Small intestine (tissue), 7 donors: ENCODE data around the gene QSOX1. TPM values are rescaled to one million over a fixed set of nuclear protein-coding genes. Genes with fewer than 3 reads are reported as not detected.
A peak's percentile ranks its signal among the peaks of the same experiment; 100 is the strongest.

ENCODE experiments used
- DNase-seq, 2 donors: peaks; one replicate each; pipeline versions ENCODE4 v3.0.0 to v3.0.0-alpha.2; 2013
- FAIRE-seq: peaks from 2 replicates; lab custom pipeline; 2012; peaks lifted over from hg19 to GRCh38; lab: Jason Lieb, UNC
- H3K27ac ChIP-seq, 3 donors: one replicate each; pipeline ENCODE4 v1.5.1; 2013; ENCODE audit warnings: low read length in 2 of 3, mild to moderate bottlenecking in 2 of 3, control low read depth in 1 of 3, inconsistent platforms in 1 of 3, low read depth in 1 of 3, moderate library complexity in 1 of 3
- H3K27me3 ChIP-seq, 3 donors: one replicate each; pipeline ENCODE4 v1.6.1; 2013; ENCODE audit warnings: low read length in 3 of 3, inconsistent platforms in 1 of 3; ENCODE audit not compliant: control insufficient read depth in 3 of 3, insufficient read depth in 3 of 3
- H3K36me3 ChIP-seq, 3 donors: one replicate each; pipeline ENCODE4 v1.6.1; 2013; ENCODE audit warnings: low read length in 3 of 3, inconsistent platforms in 1 of 3, low read depth in 1 of 3, mild to moderate bottlenecking in 1 of 3, moderate library complexity in 1 of 3; ENCODE audit not compliant: control insufficient read depth in 3 of 3, insufficient read depth in 2 of 3
- H3K4me1 ChIP-seq, 3 donors: one replicate each; pipeline ENCODE4 v1.6.1; 2013; ENCODE audit warnings: low read length in 2 of 3, inconsistent platforms in 1 of 3, low read depth in 1 of 3, mild to moderate bottlenecking in 1 of 3, moderate library complexity in 1 of 3; ENCODE audit not compliant: control insufficient read depth in 3 of 3, insufficient read depth in 2 of 3
- H3K4me3 ChIP-seq, 3 donors: one replicate each; pipeline ENCODE4 v1.5.1; 2013; ENCODE audit warnings: low read length in 3 of 3, control low read depth in 1 of 3, inconsistent platforms in 1 of 3, low read depth in 1 of 3, mild to moderate bottlenecking in 1 of 3, moderate library complexity in 1 of 3
- H3K9me3 ChIP-seq, 2 donors: one replicate each; pipeline ENCODE4 v1.6.1; 2013; ENCODE audit warnings: low read depth in 1 of 2, low read length in 1 of 2; ENCODE audit not compliant: control insufficient read depth in 2 of 2, insufficient read depth in 1 of 2
- WGBS, 3 donors: extraction: QIAGEN DNeasy Blood & Tissue Kit; methylation state at CpG; one replicate each; pipeline ENCODE4 v1.1.7; 2013; 5-methylcytosine and 5-hydroxymethylcytosine counted together
- polyA plus RNA-seq, 4 donors: library from polyadenylated mRNA; stranded (reverse) in 3 of 4; unstranded in 1 of 4; fragments of 200-250 nt in 3 of 4; fragments of 120-200 nt in 1 of 4; gene quantifications; one replicate each; pipeline versions ENCODE4 v1.2.1 to v1.2.3, GENCODE V29; 2013
- donor health status: healthy with polysubstance abuse.
- donor health status: control.
- donor health status: control.
- donor health status: Bipolar disorder and iron deficiency.
- donor health status: healthy.

QSOX1 gene
- polyA plus RNA-seq, 4 donors: 18.1 to 115 (median 42.9) TPM

DNA sequence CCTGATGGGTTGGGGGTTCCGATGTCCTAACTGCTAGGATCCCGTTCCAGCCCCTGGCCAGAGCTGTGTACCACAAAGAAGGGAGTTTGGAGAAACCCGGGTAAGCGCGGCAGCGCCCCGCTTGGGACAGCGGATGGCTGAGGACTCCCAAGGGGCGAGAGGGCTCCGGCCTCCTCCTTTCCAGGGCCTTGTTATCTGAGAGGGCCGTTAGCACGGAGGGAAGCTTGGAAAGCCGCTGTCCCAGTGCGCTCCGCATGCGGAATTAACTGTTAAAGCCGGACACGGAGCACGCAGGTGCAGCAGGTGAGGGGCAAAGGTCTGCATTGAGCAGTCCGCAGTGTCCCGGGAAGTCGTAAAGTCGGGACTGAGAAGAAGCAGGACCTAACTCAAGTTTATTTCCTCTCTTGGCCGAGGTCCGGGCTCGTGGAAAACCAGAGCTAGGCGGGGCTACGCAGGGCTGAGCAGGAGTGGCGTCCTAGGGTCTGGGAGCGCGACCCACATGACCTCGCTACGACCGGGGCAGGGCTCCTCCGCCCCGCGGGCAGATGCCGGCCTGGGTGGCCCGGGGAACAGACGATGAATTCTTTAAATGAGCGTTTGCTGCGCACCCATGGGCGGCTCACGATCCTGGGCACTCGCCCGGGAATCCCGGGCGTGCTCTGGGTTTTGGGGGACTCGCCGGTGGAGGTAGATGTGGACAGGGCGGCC lies 79.9 kb downstream of the QSOX1 start:
- Histone ChIP-seq H3K9me3 (no peaks in the 10 kb centered on the region), H3K27ac (no peak overlapping the region), H3K36me3 (no peaks in the 10 kb centered on the region), H3K4me1 (peaks cover 4 to 27% (median 5%) of the 10 kb centered on the region in 3 donors), H3K4me3 (peak overlapping the region in 2 of 3 donors; percentile 9 to 41), H3K27me3 (peaks cover 20 to 95% (median 62%) of the 10 kb centered on the region in 3 donors)
- FAIRE-seq (no peak), DNase-seq (peak; percentile 62 to 84)
- WGBS, 3 donors: 0 to 2% (median 2%) methylated on average over 51 of the region's 51 CpGs

DNA sequence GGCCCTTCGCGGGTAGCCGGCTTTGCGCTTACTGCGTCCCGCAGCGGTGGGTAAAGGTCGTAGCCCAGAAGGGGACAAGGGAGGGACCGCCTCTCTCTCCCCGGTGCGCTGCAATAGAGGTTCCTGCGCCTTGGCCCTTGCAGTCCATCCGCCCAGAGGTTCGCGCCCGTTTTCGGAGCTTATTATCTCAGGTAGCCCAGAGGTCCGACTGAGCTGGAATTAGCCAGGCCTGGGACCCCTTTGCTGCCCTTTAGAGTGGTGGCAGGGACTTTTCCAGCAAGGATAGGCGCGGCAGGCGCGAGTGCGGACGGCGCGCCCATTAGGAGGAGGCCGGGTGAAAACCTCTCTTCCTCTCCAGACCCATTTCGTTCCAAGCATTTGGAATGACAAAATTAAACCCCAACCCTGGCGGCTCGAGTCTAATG lies 80.4 kb downstream of the QSOX1 start:
- DNase-seq (peak; percentile 29 to 43), FAIRE-seq (no peak)
- no peaks in the 10 kb centered on the region for H3K36me3 ChIP-seq
- H3K4me3 ChIP-seq: peak overlapping the region in 2 of 3 donors; percentile 9 to 41
- H3K27ac ChIP-seq: no peak overlapping the region
- H3K9me3 ChIP-seq: no peaks in the 10 kb centered on the region
- H3K27me3 ChIP-seq: peaks cover 20 to 96% (median 66%) of the 10 kb centered on the region in 3 donors
- peaks cover 4 to 27% (median 5%) of the 10 kb centered on the region in 3 donors for H3K4me1 ChIP-seq
- 2 to 4% (median 4%) methylated on average over 28 to 30 of the region's 30 CpGs for WGBS, 3 donors

DNA sequence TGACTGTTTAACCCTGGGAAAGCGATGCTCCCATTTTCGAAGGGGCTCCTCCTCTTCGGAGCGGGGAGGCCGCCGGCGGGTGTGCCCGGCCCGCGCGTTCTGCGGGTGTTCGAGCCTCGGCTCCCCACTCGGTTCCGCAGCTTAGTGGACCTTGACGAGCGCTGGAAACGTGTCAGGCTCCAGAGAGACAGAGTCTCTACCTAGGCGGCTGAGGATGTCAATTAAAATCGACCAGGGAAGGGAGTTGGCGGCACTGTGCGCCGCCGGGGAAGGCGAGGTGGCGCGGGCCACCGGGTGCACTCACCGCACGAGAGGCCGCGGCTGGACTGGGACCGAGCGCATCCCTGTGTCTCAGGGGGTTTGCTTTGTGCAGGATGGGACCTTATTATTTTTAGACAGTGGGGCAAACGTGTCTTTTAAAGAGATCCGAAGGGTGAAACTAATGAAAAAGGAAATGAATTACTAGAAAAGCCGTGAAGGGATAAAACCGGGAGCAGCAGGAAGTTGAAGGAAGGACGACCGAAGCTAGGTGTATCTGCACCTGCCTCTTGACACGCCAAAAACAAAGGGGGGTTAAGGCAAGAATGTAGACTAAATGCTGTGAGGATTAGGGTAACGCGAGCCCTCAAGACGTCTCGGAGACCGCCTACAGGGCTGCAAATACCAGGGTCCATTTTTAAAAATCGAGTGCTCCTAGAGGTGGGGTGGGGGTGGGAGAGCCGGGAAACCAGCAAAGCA lies 81.0 kb downstream of the QSOX1 start:
- Histone ChIP-seq H3K4me3 (peak overlapping the region in 1 of 3 donors; percentile 41), H3K4me1 (peaks cover 2 to 27% (median 3%) of the 10 kb centered on the region in 3 donors), H3K27me3 (peaks cover 18 to 95% (median 64%) of the 10 kb centered on the region in 3 donors), H3K9me3 (no peaks in the 10 kb centered on the region), H3K27ac (no peak overlapping the region), H3K36me3 (no peaks in the 10 kb centered on the region)
- DNase-seq (peak in 1 of 2 donors; percentile 21), FAIRE-seq (no peak)
- 3 to 6% (median 5%) methylated on average over 48 to 49 of the region's 49 CpGs for WGBS, 3 donors

DNA sequence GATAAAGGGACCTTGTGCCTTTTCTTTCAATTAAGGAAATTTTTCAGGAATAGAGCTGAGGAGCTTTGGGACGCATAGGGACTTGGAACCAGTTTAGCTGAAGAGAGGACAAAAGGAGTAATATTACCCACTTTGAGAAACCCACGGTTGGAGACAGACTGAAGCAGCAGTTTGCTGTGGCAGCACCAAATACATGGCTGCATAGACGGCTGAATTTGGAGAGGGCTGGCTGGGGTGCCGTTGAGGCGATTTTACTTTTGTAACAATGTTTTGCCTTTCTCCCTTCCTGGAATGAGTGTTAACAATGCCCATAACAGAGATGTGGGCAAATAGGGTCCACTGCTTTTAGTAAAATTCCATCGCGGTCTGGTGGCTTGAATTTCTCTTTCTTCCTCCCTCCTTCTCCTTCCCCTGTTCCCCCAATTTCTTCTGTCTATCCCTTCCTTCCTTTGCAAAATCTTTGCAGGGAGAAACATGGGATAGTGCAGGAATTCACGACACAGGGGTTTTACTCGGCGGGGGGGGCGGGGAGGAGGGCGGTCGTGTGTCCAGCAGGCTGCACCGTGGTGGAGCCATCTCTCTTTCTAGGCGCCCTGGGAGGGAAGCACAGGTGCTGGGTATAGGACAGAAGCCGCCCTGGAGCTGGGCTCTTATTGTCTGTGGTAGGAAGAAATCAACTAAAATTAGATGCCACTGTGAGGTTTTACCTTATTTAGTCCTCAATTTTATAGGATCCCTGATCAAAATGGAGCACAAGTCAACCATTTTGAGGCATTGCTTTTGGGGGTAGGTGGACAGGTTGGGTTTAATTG lies 82.2 kb downstream of the QSOX1 start:
- FAIRE-seq (no peak), DNase-seq (no peak)
- Histone ChIP-seq H3K27ac (no peak overlapping the region), H3K27me3 (peaks cover 7 to 95% (median 57%) of the 10 kb centered on the region in 3 donors), H3K4me1 (peaks cover 0 to 27% (median 3%) of the 10 kb centered on the region in 3 donors), H3K4me3 (no peak overlapping the region), H3K9me3 (no peaks in the 10 kb centered on the region), H3K36me3 (no peaks in the 10 kb centered on the region)
- 8 to 12% (median 9%) methylated on average over 16 of the region's 16 CpGs for WGBS, 3 donors

DNA sequence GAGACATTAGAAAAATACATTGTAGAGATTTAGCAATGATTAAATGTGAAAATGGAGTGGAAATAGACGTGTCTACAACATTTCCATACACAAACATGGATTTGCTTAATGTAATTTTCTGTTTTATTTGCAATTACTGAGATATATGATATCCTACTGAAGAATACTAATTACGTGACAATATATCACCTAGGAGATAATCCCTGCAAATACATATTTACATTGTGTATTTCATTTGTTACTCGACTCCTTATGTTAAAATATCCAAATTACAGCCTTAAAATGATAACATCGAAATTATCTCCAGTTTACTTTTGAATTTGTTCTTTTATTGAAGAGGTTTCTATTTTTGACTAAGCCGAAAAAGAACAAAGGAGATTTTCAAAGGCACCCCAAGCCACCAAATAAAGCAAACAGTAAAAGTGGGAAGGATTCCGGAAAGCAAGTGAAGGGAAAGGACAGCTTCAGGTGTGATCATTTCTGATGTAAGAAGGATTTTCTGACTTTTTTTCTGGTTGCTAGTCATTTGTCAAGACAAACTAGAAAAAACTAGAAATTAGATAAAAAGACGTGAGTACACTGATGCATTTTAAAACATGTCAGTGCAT lies 83.3 kb downstream of the QSOX1 start:
- FAIRE-seq: no peak
- H3K9me3 ChIP-seq: no peaks in the 10 kb centered on the region
- no peak overlapping the region for H3K4me3 ChIP-seq
- no peak for DNase-seq
- H3K4me1 ChIP-seq: peaks cover 0 to 27% (median 3%) of the 10 kb centered on the region in 3 donors
- H3K36me3 ChIP-seq: no peaks in the 10 kb centered on the region
- WGBS, 3 donors: 13 to 17% (median 14%) methylated on average over 7 of the region's 7 CpGs
- H3K27me3 ChIP-seq: peaks cover 5 to 89% (median 47%) of the 10 kb centered on the region in 3 donors
- no peak overlapping the region for H3K27ac ChIP-seq

DNA sequence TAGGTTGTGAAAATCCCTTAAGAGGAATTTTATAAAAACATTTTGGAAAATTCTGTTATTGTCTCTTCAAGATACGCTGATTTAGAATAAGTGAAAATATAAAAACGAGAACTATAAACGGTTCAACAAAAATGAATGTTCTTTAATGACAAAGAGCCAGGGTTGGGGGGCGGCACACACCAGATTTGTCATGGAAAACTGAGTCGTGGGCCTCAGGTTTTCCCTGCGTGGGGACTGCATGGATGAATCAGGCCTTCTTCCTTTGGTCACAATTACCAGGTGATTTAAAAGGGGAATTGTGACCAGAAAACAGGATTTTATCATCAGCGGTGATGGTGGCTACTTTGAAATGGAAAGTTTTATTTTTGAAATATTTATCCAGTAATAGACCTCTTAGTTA lies 84.0 kb downstream of the QSOX1 start:
- 17 to 24% (median 18%) methylated on average over 7 of the region's 7 CpGs for WGBS, 3 donors
- Histone ChIP-seq H3K27me3 (peaks cover 0 to 88% (median 46%) of the 10 kb centered on the region in 3 donors), H3K4me1 (peaks cover 0 to 23% (median 0%) of the 10 kb centered on the region in 3 donors), H3K27ac (no peak overlapping the region), H3K9me3 (no peaks in the 10 kb centered on the region), H3K36me3 (no peaks in the 10 kb centered on the region), H3K4me3 (no peak overlapping the region)
- FAIRE-seq (no peak), DNase-seq (no peak)

DNA sequence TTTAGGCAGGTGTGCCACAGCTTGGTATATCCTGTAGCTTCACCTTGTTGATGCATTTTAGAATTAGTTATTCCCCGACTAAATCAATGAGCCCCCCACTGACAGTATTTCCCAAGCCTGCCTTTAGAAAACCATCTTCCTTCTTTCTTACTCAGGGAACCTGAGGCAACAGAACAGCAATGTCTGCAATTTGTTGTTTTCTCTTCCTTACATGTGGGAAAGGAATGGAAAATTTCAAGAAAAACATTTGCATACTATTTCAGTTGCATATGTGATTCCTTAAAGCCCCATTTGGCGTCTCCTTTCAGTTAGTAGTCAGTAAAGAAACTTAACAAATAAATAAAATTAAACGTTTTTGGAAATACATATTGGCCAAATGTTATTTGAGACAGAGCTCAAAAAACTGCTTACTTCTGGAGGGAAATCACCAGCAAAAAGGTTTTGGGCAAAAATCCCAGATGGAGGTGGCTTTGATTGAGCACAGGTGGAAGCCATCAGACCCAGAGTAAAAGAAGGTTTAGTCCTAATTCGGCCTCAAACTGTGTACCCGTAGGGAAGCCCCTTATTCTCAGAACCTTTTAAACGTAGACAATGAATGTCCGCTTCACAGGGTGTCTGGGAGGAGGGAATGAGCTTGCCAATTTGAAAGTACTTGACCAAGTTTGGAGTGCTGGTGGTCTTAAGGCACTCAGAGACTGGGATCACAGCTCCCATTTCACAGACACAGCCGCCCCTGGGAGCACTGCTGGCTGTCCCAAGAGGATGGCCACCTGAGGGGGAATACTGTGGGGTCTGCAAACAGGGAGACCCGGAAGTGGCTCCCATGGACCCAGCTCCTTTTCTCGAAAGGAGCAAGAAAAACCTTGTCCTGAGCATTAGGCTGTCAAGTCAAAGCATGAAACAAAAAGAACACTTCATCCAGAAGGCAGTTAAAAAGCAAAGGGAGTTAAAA lies 84.8 kb downstream of the QSOX1 start:
- FAIRE-seq (no peak), DNase-seq (no peak)
- H3K36me3 ChIP-seq: no peaks in the 10 kb centered on the region
- peaks cover 0 to 81% (median 43%) of the 10 kb centered on the region in 3 donors for H3K27me3 ChIP-seq
- no peak overlapping the region for H3K4me3 ChIP-seq
- H3K27ac ChIP-seq: no peak overlapping the region
- H3K4me1 ChIP-seq: peaks cover 0 to 18% (median 0%) of the 10 kb centered on the region in 3 donors
- H3K9me3 ChIP-seq: no peaks in the 10 kb centered on the region
- WGBS, 3 donors: 11 to 18% (median 17%) methylated on average over 10 of the region's 10 CpGs
